Astrocyte (in vitro differentiated cells and primary cell): ENCODE measurements around the gene FARS2. TPM values are rescaled to one million over a fixed set of nuclear protein-coding genes. Genes with fewer than 3 reads are reported as not detected.

Experiments
- DNase-seq: peaks from one replicate; pipeline ENCODE4 v3.0.0-alpha.2; 2010; ENCODE audit warnings: low read depth
- FAIRE-seq: peaks from 2 replicates; lab custom pipeline; 2011; peaks lifted over from hg19 to GRCh38; lab: Jason Lieb, UNC
- H2AFZ ChIP-seq: 2 replicates; pipeline ENCODE4 v1.6.0; 2012; ENCODE audit warnings: low read depth, low read length, inconsistent platforms
- H3K27ac ChIP-seq: 2 replicates; pipeline ENCODE4 v1.5.1; 2011; ENCODE audit warnings: low read depth, low read length, inconsistent platforms
- H3K27me3 ChIP-seq: 2 replicates; pipeline ENCODE4 v1.6.0; 2011; ENCODE audit warnings: low read length, inconsistent platforms; ENCODE audit not compliant: insufficient read depth
- H3K36me3 ChIP-seq: 2 replicates; pipeline ENCODE4 v1.5.1; 2011; ENCODE audit warnings: low read length, inconsistent platforms; ENCODE audit not compliant: insufficient read depth
- H3K4me1 ChIP-seq: 2 replicates; pipeline ENCODE4 v1.5.1; 2011; ENCODE audit warnings: low read length, inconsistent platforms; ENCODE audit not compliant: insufficient read depth
- H3K4me2 ChIP-seq: 2 replicates; pipeline ENCODE4 v1.6.0; 2012; ENCODE audit warnings: low read length, inconsistent platforms
- H3K4me3 ChIP-seq: 2 replicates; pipeline ENCODE4 v1.5.1; 2011; ENCODE audit warnings: low read depth, mild to moderate bottlenecking, low read length, inconsistent platforms; ENCODE audit not compliant: insufficient read depth
- H3K79me2 ChIP-seq: 2 replicates; pipeline ENCODE4 v1.6.0; 2012; ENCODE audit warnings: mild to moderate bottlenecking, low read length, inconsistent platforms; ENCODE audit not compliant: insufficient read depth
- H3K9ac ChIP-seq: 2 replicates; pipeline ENCODE4 v1.6.0; 2012; ENCODE audit warnings: mild to moderate bottlenecking, low read length, inconsistent platforms
- H3K9me3 ChIP-seq: 2 replicates; pipeline ENCODE4 v1.5.1; 2012; ENCODE audit warnings: low read depth, mild to moderate bottlenecking, low read length, inconsistent platforms; ENCODE audit not compliant: insufficient read depth
- H4K20me1 ChIP-seq: 2 replicates; pipeline ENCODE4 v1.6.0; 2012; ENCODE audit warnings: low read length, inconsistent platforms; ENCODE audit not compliant: insufficient read depth
- H3K27ac Mint-ChIP-seq: one replicate; pipeline ENCODE4 v1.8.0; 2021; ENCODE audit warnings: mild to moderate bottlenecking, mixed read lengths; ENCODE audit not compliant: unreplicated experiment
- H3K27me3 Mint-ChIP-seq: one replicate; pipeline ENCODE4 v1.8.0; 2021; ENCODE audit warnings: low read depth, mixed read lengths; ENCODE audit not compliant: unreplicated experiment
- H3K36me3 Mint-ChIP-seq: one replicate; pipeline ENCODE4 v1.8.0; 2021; ENCODE audit warnings: low read depth, mixed read lengths; ENCODE audit not compliant: unreplicated experiment
- H3K4me1 Mint-ChIP-seq: one replicate; pipeline ENCODE4 v1.8.0; 2021; ENCODE audit warnings: low read depth, mixed read lengths; ENCODE audit not compliant: unreplicated experiment
- H3K4me3 Mint-ChIP-seq: one replicate; pipeline ENCODE4 v1.8.0; 2021; ENCODE audit warnings: mild to moderate bottlenecking, moderate library complexity, mixed read lengths; ENCODE audit not compliant: unreplicated experiment
- H3K9me3 Mint-ChIP-seq: one replicate; pipeline ENCODE4 v1.8.0; 2021; ENCODE audit warnings: mild to moderate bottlenecking, mixed read lengths; ENCODE audit not compliant: unreplicated experiment
- CTCF ChIP-seq: IDR thresholded peaks from 2 replicates; pipeline ENCODE4 v1.5.1; 2011; ENCODE audit warnings: low read depth, mild to moderate bottlenecking, inconsistent platforms, low read length, moderate library complexity; ENCODE audit not compliant: insufficient read depth
- EZH2 ChIP-seq: IDR thresholded peaks from 2 replicates; pipeline ENCODE4 v1.6.1; 2012; ENCODE audit warnings: mild to moderate bottlenecking, low read length, inconsistent platforms; ENCODE audit not compliant: insufficient read depth
- total RNA-seq: library from RNA; stranded (reverse); gene quantifications from 2 replicates; pipeline ENCODE4 v1.2.1, GENCODE V29; 2021

FARS2 gene
- total RNA-seq, 1 donor from 2014 or later, result 13.3 TPM

GRCh38 chr6:5261545-5262109, 314 bp downstream of the FARS2 start:
- Histone ChIP-seq H3K27me3 (no peaks in the 10 kb centered on the region), H3K4me1 (peaks cover 7% of the 10 kb centered on the region), H3K36me3 (no peaks in the 10 kb centered on the region), H2AFZ (peak overlapping the region; percentile 97), H4K20me1 (no peaks in the 10 kb centered on the region), H3K4me3 (peak overlapping the region; percentile 95), H3K9me3 (no peaks in the 10 kb centered on the region), H3K79me2 (peaks cover 66% of the 10 kb centered on the region), H3K4me2 (peak overlapping the region; percentile 97), H3K9ac (peak overlapping the region; percentile 93), H3K27ac (peak overlapping the region; percentile 99)
- Mint-ChIP-seq H3K27me3 (no peaks in the 10 kb centered on the region), H3K36me3 (peaks cover 12% of the 10 kb centered on the region), H3K4me1 (peaks cover 9% of the 10 kb centered on the region), H3K9me3 (no peaks in the 10 kb centered on the region), H3K27ac (peak overlapping the region; percentile 100), H3K4me3 (peak overlapping the region; percentile 100)
- DNase-seq (no peak), FAIRE-seq (no peak)
- no peak for TF ChIP-seq EZH2
- TF ChIP-seq CTCF, result no peak

GRCh38 chr6:5266423-5266822, 5.1 kb downstream of the FARS2 start:
- peaks cover 44% of the 10 kb centered on the region for H3K79me2 ChIP-seq
- H3K4me1 Mint-ChIP-seq, result peaks cover 2% of the 10 kb centered on the region

More at GRCh38 chr6:5266423-5266822, 5.1 kb downstream of the FARS2 start:
- Histone ChIP-seq H3K9me3 (no peaks in the 10 kb centered on the region), H3K27ac (no peak overlapping the region), H3K36me3 (no peaks in the 10 kb centered on the region), H3K4me1 (no peaks in the 10 kb centered on the region), H2AFZ (no peak overlapping the region), H4K20me1 (peaks cover 5% of the 10 kb centered on the region), H3K9ac (no peak overlapping the region), H3K4me3 (no peak overlapping the region), H3K27me3 (no peaks in the 10 kb centered on the region), H3K4me2 (no peak overlapping the region)
- Mint-ChIP-seq H3K36me3 (peaks cover 5% of the 10 kb centered on the region), H3K27ac (no peak overlapping the region), H3K27me3 (no peaks in the 10 kb centered on the region), H3K9me3 (peaks cover 4% of the 10 kb centered on the region), H3K4me3 (no peak overlapping the region)
- TF ChIP-seq CTCF (no peak), EZH2 (no peak)
- no peak for DNase-seq
- no peak for FAIRE-seq
